ENCODE data around the gene NCOR1.

- TF ChIP-seq POLR2A (IDR thresholded peaks at IDR 0.05; ENCODE audit: low read length), result no peak
- no peak for TF ChIP-seq CTCF (IDR thresholded peaks at IDR 0.05)
- no peak for TF ChIP-seq HOXA7 (CRISPR knock-in tag; IDR thresholded peaks at IDR 0.05)
- TF ChIP-seq JUN (IDR thresholded peaks at IDR 0.05), result no peak
- TF ChIP-seq KDM1A (IDR thresholded peaks at IDR 0.05; ENCODE audit: low read depth), result no peak
Observed at GRCh38 chr17:16044487-16044886, 170.8 kb downstream of the NCOR1 start.
